ENCODE results near the gene PITPNM3.
"Not testable (repeated sequence)": the region's sequence is repeated elsewhere in the genome, so short reads cannot be mapped to it uniquely, and the experiment has no call there.

Gene PITPNM3

GRCh38 chr17:6556121-6557039 lies at the start of gene PITPNM3:
Gene PITPNM3, minus strand, starts transcription at chr17:6556555. Its CDS starts 149 bp downstream, at chr17:6556406.
- peak in 1 of 14 donors; percentile 13 for DNase-seq

DNA sequence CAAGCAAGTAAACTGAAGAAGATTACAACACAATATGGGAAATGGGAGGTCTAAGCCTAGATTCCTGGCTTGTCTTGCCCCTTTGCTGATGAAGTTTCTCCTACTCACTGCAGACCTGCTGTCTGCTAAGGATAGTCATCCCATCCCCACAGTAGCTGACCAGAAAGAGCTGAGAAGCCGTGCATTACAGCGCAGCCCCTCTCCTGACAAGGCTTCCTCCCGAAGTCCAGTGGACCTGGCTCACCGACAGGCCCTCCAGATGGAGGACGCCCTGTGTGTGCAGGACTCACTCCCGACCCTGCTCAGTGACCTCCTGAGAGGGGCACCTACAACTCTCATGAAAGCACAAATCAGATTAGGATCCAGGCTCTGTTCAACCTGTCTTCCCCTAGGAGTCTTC lies 48.8 kb upstream of the PITPNM3 start:
- no peak for DNase-seq

- DNase-seq = no peak
These were observed 47.5 kb upstream of the PITPNM3 start for GRCh38 chr17:6603744-6604325.

DNA sequence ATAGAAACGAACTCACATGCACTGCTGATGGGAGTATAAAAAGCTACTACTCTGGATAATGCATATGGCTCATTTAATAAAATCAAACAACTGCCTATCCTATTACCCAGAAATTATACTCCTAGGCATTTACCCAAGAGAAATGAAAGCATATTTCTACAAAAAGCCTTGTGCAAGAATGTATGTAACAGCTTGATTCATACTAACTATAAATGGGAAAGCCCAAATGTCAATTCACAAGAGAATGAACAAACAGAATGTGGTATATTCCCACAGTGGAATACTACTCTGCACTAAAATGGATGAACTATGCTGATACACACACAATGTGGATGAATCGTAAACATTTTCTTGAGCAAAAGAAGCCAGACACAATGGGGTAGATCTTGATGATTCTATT lies 45.8 kb upstream of the PITPNM3 start:
- no peak for DNase-seq

- no peak for DNase-seq
These were observed 43.0 kb upstream of the PITPNM3 start for GRCh38 chr17:6599364-6599763.

DNA sequence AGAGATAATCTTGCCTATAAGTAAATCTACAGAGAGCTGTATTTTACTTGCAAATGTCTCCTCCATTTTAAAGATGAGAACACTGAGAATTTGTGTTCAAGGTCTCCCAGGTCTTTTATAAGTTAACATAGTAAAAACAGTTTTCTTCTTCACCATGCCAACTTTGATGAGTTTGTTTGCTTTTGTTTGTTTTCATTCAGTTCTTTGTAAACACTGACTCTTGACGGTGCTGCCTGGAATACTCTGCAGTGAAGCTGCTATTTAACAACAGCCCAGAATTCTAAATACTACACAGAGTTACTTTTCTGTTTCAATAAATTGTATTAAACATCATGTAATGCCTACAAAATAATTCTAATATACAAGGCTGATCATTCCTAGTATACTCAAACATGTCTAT lies 41.4 kb upstream of the PITPNM3 start:
- DNase-seq = no peak

GRCh38 chr17:6596941-6597340 lies 40.6 kb upstream of the PITPNM3 start:
- DNase-seq = no peak

GRCh38 chr17:6596511-6596910 lies 40.2 kb upstream of the PITPNM3 start:
- DNase-seq = no peak

DNA sequence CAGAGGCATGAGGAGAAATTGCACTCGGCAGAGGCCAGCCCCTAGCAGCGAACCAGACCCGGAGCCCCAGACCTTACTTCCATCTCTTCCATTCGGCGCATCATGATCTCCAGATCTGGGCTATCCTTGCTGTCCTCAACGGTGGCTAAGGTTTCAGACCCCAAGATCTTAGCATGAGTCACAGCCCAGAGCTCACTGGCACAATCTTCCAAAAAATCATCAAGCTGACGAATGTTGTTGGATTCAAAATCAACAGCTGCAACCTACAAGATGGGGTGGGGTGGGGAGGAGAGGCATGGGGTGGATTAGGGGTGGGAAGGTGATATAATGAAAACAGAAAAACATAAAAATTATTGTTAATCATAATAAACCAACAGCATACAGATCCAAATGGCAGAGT lies 39.7 kb upstream of the PITPNM3 start:
- DNase-seq = no peak

DNA sequence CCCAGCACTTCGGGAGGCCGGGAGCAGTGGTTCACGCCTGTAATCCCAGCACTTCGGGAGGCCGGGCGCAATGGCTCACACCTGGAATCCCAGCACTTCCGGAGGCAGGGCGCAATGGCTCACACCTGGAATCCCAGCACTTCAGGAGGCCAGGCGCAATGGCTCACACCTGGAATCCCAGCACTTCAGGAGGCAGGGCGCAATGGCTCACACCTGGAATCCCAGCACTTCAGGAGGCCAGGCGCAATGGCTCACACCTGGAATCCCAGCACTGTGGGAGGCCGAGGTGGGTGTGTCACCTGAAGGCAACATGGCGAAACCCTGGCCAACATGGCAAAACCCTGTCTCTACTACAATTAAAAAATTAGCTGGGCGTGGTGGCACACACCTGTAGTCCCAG lies 37.0 kb upstream of the PITPNM3 start:
- not testable (repeated sequence) for DNase-seq

- DNase-seq = no peak
These were observed 35.8 kb upstream of the PITPNM3 start for GRCh38 chr17:6592173-6592572.

- DNase-seq = no peak
These were observed 35.3 kb upstream of the PITPNM3 start for GRCh38 chr17:6591599-6592158.

- no peak for DNase-seq
These were observed 33.1 kb upstream of the PITPNM3 start for GRCh38 chr17:6589266-6589946.

DNA sequence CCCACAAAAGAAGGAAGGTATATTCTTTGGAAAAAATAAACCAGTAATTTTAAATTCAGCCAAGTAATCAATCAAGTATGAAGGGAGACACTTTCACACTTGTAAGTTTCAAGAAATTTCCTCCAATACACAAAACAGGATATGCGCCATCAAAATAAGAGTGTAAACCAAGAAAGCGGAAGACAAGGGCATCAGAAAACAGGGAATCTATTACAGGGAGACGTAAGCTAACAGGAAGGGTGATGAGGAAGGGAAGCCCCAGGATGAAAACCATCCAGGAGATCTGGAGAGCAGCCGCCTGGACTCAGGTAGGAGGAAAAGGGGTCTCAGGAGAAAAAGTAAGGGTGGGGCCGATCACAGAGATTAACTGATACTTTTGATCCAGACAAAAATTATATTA lies 31.8 kb upstream of the PITPNM3 start:
- no peak for DNase-seq

DNA sequence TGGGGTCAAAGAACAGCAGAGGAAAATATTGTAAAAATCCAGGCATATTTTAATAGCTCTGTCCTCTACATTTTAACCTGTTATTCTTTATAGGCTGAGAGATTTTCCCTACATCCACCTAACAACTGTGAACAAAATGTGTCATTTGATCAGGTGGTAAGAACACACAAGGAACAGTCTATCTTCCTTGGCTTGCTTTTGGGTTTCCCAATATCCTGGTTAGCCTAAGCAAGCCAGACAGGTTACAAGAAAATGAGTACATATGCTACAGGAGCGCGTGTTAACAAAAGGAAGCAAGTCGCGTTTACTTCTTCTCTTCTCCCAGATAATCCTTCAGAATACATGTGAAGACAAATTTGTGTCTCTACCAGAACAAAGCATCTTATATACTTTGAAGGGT lies 31.0 kb upstream of the PITPNM3 start:
- no peak for DNase-seq

- DNase-seq = no peak
These were observed 27.1 kb upstream of the PITPNM3 start for GRCh38 chr17:6583411-6583810.

- no peak for DNase-seq
These were observed 24.3 kb upstream of the PITPNM3 start for GRCh38 chr17:6580625-6581024.

DNA sequence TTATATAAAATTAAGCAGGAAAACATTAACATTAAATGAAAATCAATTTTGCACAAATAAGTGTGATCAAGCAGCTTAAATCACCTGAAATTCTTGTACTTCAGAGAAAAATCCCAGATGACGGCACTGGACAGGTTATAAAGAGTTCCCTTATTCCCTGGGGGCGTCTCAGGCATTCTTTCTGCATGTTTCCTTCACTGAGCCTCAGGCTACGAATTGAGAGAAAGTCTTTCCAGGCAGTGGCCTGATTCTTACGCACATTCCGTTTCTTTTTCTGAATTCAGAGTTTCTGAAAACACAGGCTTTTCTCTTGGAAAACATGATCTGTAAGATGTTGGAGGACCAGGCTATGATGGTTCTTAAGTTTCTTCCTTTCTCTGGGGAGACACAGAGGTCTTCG lies 22.1 kb upstream of the PITPNM3 start:
- no peak for DNase-seq

DNA sequence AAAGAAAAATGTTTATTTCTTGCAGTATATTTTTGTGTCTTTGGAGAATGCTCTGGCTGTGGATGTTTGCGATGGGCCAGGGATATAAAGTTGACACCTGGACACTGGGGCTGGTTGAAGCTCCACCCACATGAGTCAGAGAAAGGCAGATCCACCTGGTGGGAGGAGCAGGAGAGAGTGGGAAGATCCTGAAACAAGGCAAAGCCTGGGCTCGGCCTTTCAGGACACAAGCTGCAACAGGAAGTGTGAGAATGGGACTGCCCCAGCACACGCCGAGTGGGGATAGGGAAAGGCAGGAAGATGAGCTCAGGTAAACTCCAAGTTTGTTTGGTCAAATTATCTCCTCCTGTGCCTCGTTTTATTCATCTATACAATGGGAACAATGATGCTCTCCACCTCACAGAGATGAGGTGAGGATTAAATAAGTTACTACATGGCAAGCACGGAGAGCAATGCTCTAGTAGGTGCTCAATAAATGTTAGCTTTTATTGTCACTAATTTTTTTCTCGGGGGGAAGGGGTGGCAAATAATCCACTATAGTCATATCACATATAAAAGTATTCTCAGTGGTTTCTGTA lies 21.4 kb upstream of the PITPNM3 start:
- DNase-seq = no peak

- DNase-seq = no peak
These were observed 19.9 kb upstream of the PITPNM3 start for GRCh38 chr17:6576038-6576785.

DNA sequence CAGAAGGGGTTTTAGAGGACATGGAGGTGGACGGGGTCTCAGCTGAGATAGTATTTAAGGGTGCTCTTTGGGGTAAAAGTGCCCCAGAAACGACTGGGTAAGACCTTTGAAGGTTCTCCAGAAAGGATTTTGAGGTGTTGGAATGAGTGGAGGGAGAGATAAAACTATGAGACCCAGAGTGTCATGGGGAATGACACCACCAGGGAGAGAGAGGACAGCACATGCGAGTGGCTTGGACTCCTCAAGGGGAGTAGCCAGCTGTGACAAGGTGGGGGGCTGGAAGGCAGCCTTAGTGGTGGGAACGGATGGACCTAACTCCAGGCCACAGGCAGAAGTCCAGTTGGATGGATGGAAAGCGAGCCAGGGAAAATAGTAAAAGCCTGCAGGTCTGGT lies 19.2 kb upstream of the PITPNM3 start:
- no peak for DNase-seq
